Measurements from ENCODE around the gene RNF39. TPM values are rescaled to one million over a fixed set of nuclear protein-coding genes. Genes with fewer than 3 reads are reported as not detected.

RNF39 gene
- total RNA-seq, 2 donors from 2014 or later: 0.26 to 1.1 TPM

GRCh38 chr6:30100154-30100553 is 24.6 kb upstream of the RNF39 start:
- no peaks in the 10 kb centered on the region for H3K9me3 ChIP-seq
- no peaks in the 10 kb centered on the region for H3K36me3 ChIP-seq
- DNase-seq (ENCODE audit: low spot score): no peak
- H3K4me3 ChIP-seq: no peak overlapping the region
- H3K27ac ChIP-seq: no peak overlapping the region
- no peak for TF ChIP-seq CTCF (IDR thresholded peaks at IDR 0.05)
- no peaks in the 10 kb centered on the region for H3K27me3 ChIP-seq
- H3K4me1 ChIP-seq: peaks cover 0 to 34% of the 10 kb centered on the region in 2 donors

DNA sequence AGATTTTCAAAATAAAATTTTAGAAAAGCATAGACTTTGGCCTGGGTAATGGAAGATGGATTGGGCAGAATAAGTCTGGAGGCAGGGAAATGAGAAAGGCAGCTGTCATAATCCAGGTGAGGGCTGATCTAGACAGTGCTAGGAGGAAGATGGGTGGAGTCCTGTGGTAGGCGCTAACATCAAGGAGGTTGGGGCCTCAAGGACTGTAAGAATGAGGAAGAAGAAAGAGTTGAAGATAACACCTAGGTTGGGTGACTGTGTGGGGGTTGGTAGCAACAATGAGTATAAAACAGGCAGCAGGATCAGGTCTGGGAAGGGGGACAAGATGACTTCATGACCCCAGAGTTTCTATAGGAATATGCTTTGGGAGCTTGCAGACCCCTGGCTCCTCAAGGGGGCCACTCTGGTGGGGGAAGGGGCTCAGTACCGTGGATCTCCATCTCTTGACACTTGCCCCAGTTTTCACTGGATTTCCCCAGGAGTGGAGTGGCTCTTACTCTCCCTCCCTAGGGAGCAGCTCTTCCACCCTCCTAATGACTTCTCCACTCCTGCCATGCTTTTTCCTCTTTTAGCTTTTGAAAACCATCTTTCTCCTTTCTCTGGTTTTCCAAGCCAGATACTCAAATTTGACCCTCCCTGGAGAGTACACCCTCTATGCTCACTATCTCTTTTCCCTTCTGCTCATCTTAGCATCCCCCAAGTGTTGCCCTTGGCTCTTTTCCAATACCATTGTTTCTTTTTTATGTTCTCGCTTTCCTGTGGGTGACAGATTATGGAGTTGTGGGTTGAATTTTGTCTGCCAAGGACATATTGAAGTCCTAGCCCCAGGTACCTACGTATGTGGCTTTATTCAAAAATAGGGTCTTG is 22.6 kb upstream of the RNF39 start:
- Histone ChIP-seq H3K4me1 (peaks cover 0 to 27% of the 10 kb centered on the region in 2 donors), H3K9me3 (no peaks in the 10 kb centered on the region), H3K27ac (no peak overlapping the region), H3K36me3 (no peaks in the 10 kb centered on the region), H3K27me3 (no peaks in the 10 kb centered on the region), H3K4me3 (no peak overlapping the region)
- no peak for TF ChIP-seq CTCF (IDR thresholded peaks at IDR 0.05)
- no peak for DNase-seq (ENCODE audit: low spot score)

DNA sequence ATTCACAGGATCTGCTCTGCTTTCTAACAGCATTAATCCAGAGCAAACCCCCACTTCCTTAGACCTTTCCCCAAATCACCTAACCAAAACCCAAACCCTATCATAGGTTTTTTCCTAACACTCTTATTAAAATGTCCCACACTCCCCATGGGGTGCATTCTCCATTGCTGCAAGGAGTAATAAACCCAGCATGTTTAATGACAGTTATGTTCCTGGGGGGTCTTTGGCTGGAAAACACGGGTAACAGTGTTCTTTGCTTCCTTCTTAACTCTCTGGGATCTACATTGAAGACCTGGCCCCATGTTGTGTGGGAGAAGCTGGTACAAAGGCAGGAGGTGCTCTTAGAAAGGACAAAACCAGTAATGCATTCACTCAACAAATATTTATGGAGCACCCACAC is 21.3 kb upstream of the RNF39 start:
- no peak for DNase-seq (ENCODE audit: low spot score)
- TF ChIP-seq CTCF (IDR thresholded peaks at IDR 0.05): no peak
- Histone ChIP-seq H3K27me3 (no peaks in the 10 kb centered on the region), H3K36me3 (no peaks in the 10 kb centered on the region), H3K27ac (no peak overlapping the region), H3K4me3 (no peak overlapping the region), H3K9me3 (no peaks in the 10 kb centered on the region), H3K4me1 (peaks cover 0 to 17% of the 10 kb centered on the region in 2 donors)

DNA sequence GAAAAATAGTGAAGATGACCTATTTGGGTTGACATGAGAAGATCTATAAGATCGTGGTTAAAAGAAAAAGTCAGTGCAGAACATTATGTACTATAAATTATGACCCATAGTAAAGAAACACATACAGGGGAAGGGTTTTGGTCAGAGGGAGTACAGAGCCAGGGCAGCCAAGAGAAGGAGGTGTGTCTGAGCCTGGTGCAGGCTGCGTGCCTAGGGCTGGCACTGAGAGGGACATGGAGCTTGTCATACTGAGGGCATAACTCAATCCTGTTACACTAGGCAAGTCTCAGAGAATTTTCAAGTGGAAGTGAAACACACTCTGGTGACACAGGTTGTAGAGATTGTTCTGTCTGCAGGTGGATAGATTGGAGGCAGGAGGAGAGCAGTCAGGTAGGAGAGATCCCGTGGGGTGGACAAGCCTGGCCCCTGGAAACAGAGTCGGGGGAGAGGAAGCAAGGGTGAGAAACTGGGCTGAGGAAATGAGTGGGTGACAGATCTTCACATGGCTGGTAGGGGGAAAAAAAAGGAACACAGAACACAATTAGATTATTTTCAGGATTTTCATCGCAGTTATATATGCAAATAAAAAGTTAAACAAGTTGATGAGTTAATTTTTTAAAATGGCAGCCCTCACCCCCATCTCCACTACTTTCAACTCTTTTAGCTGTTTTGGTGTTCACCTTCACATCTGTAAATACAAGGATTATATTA is 18.5 kb upstream of the RNF39 start:
- Histone ChIP-seq H3K4me1 (no peaks in the 10 kb centered on the region), H3K27ac (no peak overlapping the region), H3K9me3 (no peaks in the 10 kb centered on the region), H3K4me3 (no peak overlapping the region), H3K27me3 (no peaks in the 10 kb centered on the region), H3K36me3 (no peaks in the 10 kb centered on the region)
- no peak for DNase-seq (ENCODE audit: low spot score)
- TF ChIP-seq CTCF (IDR thresholded peaks at IDR 0.05): no peak

GRCh38 chr6:30092852-30093543 is 17.4 kb upstream of the RNF39 start:
- TF ChIP-seq CTCF (IDR thresholded peaks at IDR 0.05): no peak
- no peaks in the 10 kb centered on the region for H3K27me3 ChIP-seq
- H3K9me3 ChIP-seq: no peaks in the 10 kb centered on the region
- DNase-seq (ENCODE audit: low spot score): no peak
- H3K36me3 ChIP-seq: no peaks in the 10 kb centered on the region
- no peak overlapping the region for H3K27ac ChIP-seq
- H3K4me3 ChIP-seq: no peak overlapping the region
- no peaks in the 10 kb centered on the region for H3K4me1 ChIP-seq

Measured in right atrium auricular region (tissue), 2 donors.